Stomach (tissue), 9 donors: ENCODE data around the gene ST8SIA1. TPM values are rescaled to one million over a fixed set of nuclear protein-coding genes. Genes with fewer than 3 reads are reported as not detected.

Experiments
- DNase-seq, 2 donors: peaks; one replicate each; pipeline versions ENCODE4 v3.0.0 to v3.0.0-alpha.2; 2013 to 2019
- H3K27ac ChIP-seq, 5 donors: fragments of 200-600 bp in 4 of 5; sonication (generic) in 4 of 5; one replicate each; pipeline ENCODE4 v1.5.1; 2013 to 2019; ENCODE audit warnings: mild to moderate bottlenecking in 1 of 5, moderate library complexity in 1 of 5
- H3K27me3 ChIP-seq, 3 donors: fragments of 200-600 bp; sonication (generic); one replicate each; pipeline ENCODE4 v1.5.1; 2017 to 2019; ENCODE audit warnings: mixed run types in 1 of 3
- H3K36me3 ChIP-seq, 4 donors: fragments of 200-600 bp; sonication (generic); 1 replicate in 3 of 4; 2 replicates in 1 of 4; pipeline ENCODE4 v1.5.1; 2016 to 2019
- H3K4me1 ChIP-seq, 4 donors: fragments of 200-600 bp; sonication (generic); one replicate each; pipeline ENCODE4 v1.5.1; 2016 to 2019
- H3K4me3 ChIP-seq, 4 donors: fragments of 200-600 bp; sonication (generic) in 3 of 4; one replicate each; pipeline ENCODE4 v1.5.1; 2016 to 2019; ENCODE audit warnings: mild to moderate bottlenecking in 1 of 4
- H3K9me3 ChIP-seq, 4 donors: fragments of 200-600 bp; sonication (generic); one replicate each; pipeline ENCODE4 v1.5.1; 2016 to 2019
- CTCF ChIP-seq, 7 experiments: fragments of 450-650 bp in 4 of 7; fragments of 200-600 bp in 3 of 7; sonication (generic) in 3 of 7; IDR thresholded peaks; one replicate each; pipeline ENCODE4 v1.5.1; 2016 to 2019; ENCODE audit warnings: antibody characterized with exemption in 7 of 7, control low read depth in 2 of 7, mild to moderate bottlenecking in 1 of 7
- EP300 ChIP-seq: sonication (generic); formaldehyde crosslinking; IDR thresholded peaks from one replicate; pipeline ENCODE4 v1.6.1; 2017; ENCODE audit warnings: antibody characterized with exemption
- POLR2A ChIP-seq, 4 donors: fragments of 450-650 bp; IDR thresholded peaks; one replicate each; pipeline ENCODE4 v1.6.1; 2016; ENCODE audit warnings: antibody characterized with exemption in 4 of 4, control low read depth in 2 of 4, mild to moderate bottlenecking in 1 of 4, moderate library complexity in 1 of 4
- POLR2AphosphoS5 ChIP-seq, 3 donors: sonication (generic); formaldehyde crosslinking; IDR thresholded peaks; one replicate each; pipeline ENCODE4 v1.6.1; 2016; ENCODE audit warnings: antibody characterized with exemption in 3 of 3
- WGBS, 5 donors: extraction: QIAGEN DNeasy Blood & Tissue Kit in 3 of 5; methylation state at CpG; one replicate each; pipeline versions ENCODE4 v1.1.5 to v1.1.7; 2013 to 2018; 5-methylcytosine and 5-hydroxymethylcytosine counted together
- intact Hi-C: fragments of 100-400 bp; cut with DNase I; formaldehyde crosslinking; loops from one replicate; pipeline ENCODE4 v1.15.1; 2023; ENCODE audit warnings: low total_unique reads
- polyA plus RNA-seq, 3 donors: library from polyadenylated mRNA; stranded (reverse); fragments of 200-250 nt; gene quantifications; one replicate each; pipeline ENCODE4 v1.2.3, GENCODE V29; 2013
- total RNA-seq, 5 donors: library from RNA; depleted of rRNA; stranded (reverse); fragments of >200 nt; gene quantifications; one replicate each; pipeline versions ENCODE4 v1.1.0 to v1.2.3, GENCODE V29; 2014 to 2016
- donor health status: healthy with polysubstance abuse.
- donor health status: Bipolar disorder and iron deficiency.
- donor health status: healthy.

Gene ST8SIA1
- total and polyA plus RNA-seq, 8 donors: 0.29 to 5.0 (median 2.2) TPM

GRCh38 chr12:22230280-22230794 is 104.2 kb downstream of the ST8SIA1 start:
- H3K9me3 ChIP-seq: no peaks in the 10 kb centered on the region
- TF ChIP-seq POLR2A (IDR thresholded peaks at IDR 0.05): no peak
- TF ChIP-seq EP300: no peak
- TF ChIP-seq POLR2AphosphoS5 (IDR thresholded peaks at IDR 0.05): no peak
- TF ChIP-seq CTCF (IDR thresholded peaks at IDR 0.05): no peak
- H3K36me3 ChIP-seq: no peaks in the 10 kb centered on the region
- intact Hi-C loops: no loop called here
- WGBS, 5 donors: 41 to 71% (median 44%) methylated on average over 2 of the region's 2 CpGs
- H3K27ac ChIP-seq: no peak overlapping the region
- no peaks in the 10 kb centered on the region for H3K27me3 ChIP-seq
- H3K4me1 ChIP-seq: peaks cover 0 to 6% (median 0%) of the 10 kb centered on the region in 4 donors
- H3K4me3 ChIP-seq: no peak overlapping the region
- DNase-seq: peak in 1 of 2 donors; percentile 38

- Histone ChIP-seq H3K27me3 (no peaks in the 10 kb centered on the region), H3K27ac (peak overlapping the region in 1 of 5 donors; percentile 3), H3K9me3 (no peaks in the 10 kb centered on the region), H3K4me1 (peaks cover 0 to 6% (median 0%) of the 10 kb centered on the region in 4 donors), H3K4me3 (no peak overlapping the region), H3K36me3 (no peaks in the 10 kb centered on the region)
- WGBS, 5 donors: 18 to 37% (median 30%) methylated on average over 2 of the region's 2 CpGs
- TF ChIP-seq POLR2A (IDR thresholded peaks at IDR 0.05) (no peak), EP300 (no peak), POLR2AphosphoS5 (IDR thresholded peaks at IDR 0.05) (no peak), CTCF (IDR thresholded peaks at IDR 0.05) (no peak)
- intact Hi-C loops: no loop called here
- DNase-seq: no peak
These were observed 104.7 kb downstream of the ST8SIA1 start for GRCh38 chr12:22229652-22230279.

- no peak for DNase-seq
- Histone ChIP-seq H3K4me3 (no peak overlapping the region), H3K4me1 (peaks cover 0 to 6% (median 0%) of the 10 kb centered on the region in 4 donors), H3K27me3 (no peaks in the 10 kb centered on the region), H3K36me3 (no peaks in the 10 kb centered on the region), H3K9me3 (no peaks in the 10 kb centered on the region), H3K27ac (peak overlapping the region in 2 of 5 donors; percentile 6 to 37)
- intact Hi-C loops: no loop called here
- no peak for TF ChIP-seq POLR2A (IDR thresholded peaks at IDR 0.05)
- TF ChIP-seq CTCF (IDR thresholded peaks at IDR 0.05): no peak
- TF ChIP-seq EP300: no peak
- no peak for TF ChIP-seq POLR2AphosphoS5 (IDR thresholded peaks at IDR 0.05)
- 67 to 78% (median 77%) methylated on average over 2 of the region's 2 CpGs for WGBS, 5 donors
These were observed 106.3 kb downstream of the ST8SIA1 start for GRCh38 chr12:22228022-22228875.

GRCh38 chr12:22223356-22223755 is 111.2 kb downstream of the ST8SIA1 start:
- intact Hi-C loops: no loop called here
- H3K36me3 ChIP-seq: no peaks in the 10 kb centered on the region
- no peaks in the 10 kb centered on the region for H3K4me1 ChIP-seq
- H3K9me3 ChIP-seq: no peaks in the 10 kb centered on the region
- H3K27ac ChIP-seq: no peak overlapping the region
- no peak for DNase-seq
- no peaks in the 10 kb centered on the region for H3K27me3 ChIP-seq
- H3K4me3 ChIP-seq: no peak overlapping the region
- TF ChIP-seq POLR2AphosphoS5 (IDR thresholded peaks at IDR 0.05): no peak
- 56 to 75% (median 65%) methylated on average over 4 of the region's 4 CpGs for WGBS, 5 donors
